HG02884 (cell line): ENCODE data around the gene EIF3B.
"Not testable (repeated sequence)": the region's sequence is repeated elsewhere in the genome, so short reads cannot be mapped to it uniquely, and the experiment has no call there.

Experiments used
- ATAC-seq: cut with Tn5 transposase; IDR thresholded peaks from one replicate; pipeline ENCODE4 v1.9.1; 2021; ENCODE audit warnings: mild to moderate bottlenecking, moderate library complexity; ENCODE audit not compliant: unreplicated experiment

EIF3B gene

GRCh38 chr7:2376351-2377154 lies 21.9 kb downstream of the EIF3B start:
- no peak for ATAC-seq

GRCh38 chr7:2377492-2377891 lies 22.9 kb downstream of the EIF3B start:
- ATAC-seq: not testable (repeated sequence)

- ATAC-seq: not testable (repeated sequence)
Observed at GRCh38 chr7:2378125-2378524, 23.5 kb downstream of the EIF3B start.

GRCh38 chr7:2379161-2379560 lies 24.5 kb downstream of the EIF3B start:
- ATAC-seq: no peak

GRCh38 chr7:2379821-2380450 lies 25.3 kb downstream of the EIF3B start:
- no peak for ATAC-seq

GRCh38 chr7:2380461-2380860 lies 25.8 kb downstream of the EIF3B start:
- no peak for ATAC-seq

GRCh38 chr7:2381227-2381626 lies 26.6 kb downstream of the EIF3B start:
- ATAC-seq: no peak

GRCh38 chr7:2381881-2382509 lies 27.4 kb downstream of the EIF3B start:
- ATAC-seq: no peak

- no peak for ATAC-seq
Observed at GRCh38 chr7:2383543-2384274, 29.1 kb downstream of the EIF3B start.

- ATAC-seq: no peak
Observed at GRCh38 chr7:2384354-2385243, 30.0 kb downstream of the EIF3B start.

GRCh38 chr7:2386122-2386521 lies 31.5 kb downstream of the EIF3B start:
- not testable (repeated sequence) for ATAC-seq

- no peak for ATAC-seq
Observed at GRCh38 chr7:2386964-2387669, 32.5 kb downstream of the EIF3B start.

GRCh38 chr7:2387897-2388636 lies 33.4 kb downstream of the EIF3B start:
- no peak for ATAC-seq

GRCh38 chr7:2388637-2388954 lies 34.0 kb downstream of the EIF3B start:
- ATAC-seq: no peak

- not testable (repeated sequence) for ATAC-seq
Observed at GRCh38 chr7:2390020-2390816, 35.6 kb downstream of the EIF3B start.

GRCh38 chr7:2393706-2394105 lies 39.1 kb downstream of the EIF3B start:
- no peak for ATAC-seq

GRCh38 chr7:2394566-2395082 lies 40.0 kb downstream of the EIF3B start:
- ATAC-seq: no peak

- ATAC-seq: no peak
Observed at GRCh38 chr7:2398506-2398905, 43.9 kb downstream of the EIF3B start.
